PC-3 (cell line): Measurements from ENCODE around the gene CCDC201.

ENCODE experiments used
- EZH2 ChIP-seq: fragments of 300-600 bp; sonication (generic); IDR thresholded peaks from one replicate; pipeline ENCODE4 v1.6.1; 2017; ENCODE audit warnings: antibody characterized with exemption, mild to moderate bottlenecking, low read length; ENCODE audit not compliant: unreplicated experiment
- EZH2phosphoT487 ChIP-seq: fragments of 300-600 bp; sonication (generic); IDR thresholded peaks from 2 replicates; pipeline ENCODE4 v1.6.1; 2018; ENCODE audit warnings: mild to moderate bottlenecking, antibody characterized with exemption, low read length, borderline replicate concordance
- TF ChIP-seq, protein P1 (sequence below): fragments of 300-600 bp; sonication (generic); conservative IDR thresholded peaks from 2 replicates; pipeline ENCODE4 v1.5.1; 2017; ENCODE audit warnings: antibody characterized with exemption, low read depth, mild to moderate bottlenecking, low read length

- TF ChIP-seq, protein P1, sequence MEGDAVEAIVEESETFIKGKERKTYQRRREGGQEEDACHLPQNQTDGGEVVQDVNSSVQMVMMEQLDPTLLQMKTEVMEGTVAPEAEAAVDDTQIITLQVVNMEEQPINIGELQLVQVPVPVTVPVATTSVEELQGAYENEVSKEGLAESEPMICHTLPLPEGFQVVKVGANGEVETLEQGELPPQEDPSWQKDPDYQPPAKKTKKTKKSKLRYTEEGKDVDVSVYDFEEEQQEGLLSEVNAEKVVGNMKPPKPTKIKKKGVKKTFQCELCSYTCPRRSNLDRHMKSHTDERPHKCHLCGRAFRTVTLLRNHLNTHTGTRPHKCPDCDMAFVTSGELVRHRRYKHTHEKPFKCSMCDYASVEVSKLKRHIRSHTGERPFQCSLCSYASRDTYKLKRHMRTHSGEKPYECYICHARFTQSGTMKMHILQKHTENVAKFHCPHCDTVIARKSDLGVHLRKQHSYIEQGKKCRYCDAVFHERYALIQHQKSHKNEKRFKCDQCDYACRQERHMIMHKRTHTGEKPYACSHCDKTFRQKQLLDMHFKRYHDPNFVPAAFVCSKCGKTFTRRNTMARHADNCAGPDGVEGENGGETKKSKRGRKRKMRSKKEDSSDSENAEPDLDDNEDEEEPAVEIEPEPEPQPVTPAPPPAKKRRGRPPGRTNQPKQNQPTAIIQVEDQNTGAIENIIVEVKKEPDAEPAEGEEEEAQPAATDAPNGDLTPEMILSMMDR: peak; percentile 65
- TF ChIP-seq EZH2: no peak
- no peak for TF ChIP-seq EZH2phosphoT487
These were observed 507 bp downstream of the CCDC201 start for GRCh38 chr7:45872116-45873034.
